HepG2 (cell line): ENCODE data around the gene MACROD2. TPM values are rescaled to one million over a fixed set of nuclear protein-coding genes. Genes with fewer than 3 reads are reported as not detected.

Source experiments
- ETS1 ChIP-seq: sonication (generic); formaldehyde crosslinking; IDR thresholded peaks from 2 replicates; pipeline ENCODE4 v1.4.0; 2020; ENCODE audit warnings: missing genetic modification reagents
- HOXD1 ChIP-seq: sonication (generic); formaldehyde crosslinking; IDR thresholded peaks from 2 replicates; pipeline ENCODE4 v1.5.0; 2020; ENCODE audit warnings: missing genetic modification reagents
- KDM1A ChIP-seq: IDR thresholded peaks from 2 replicates; pipeline ENCODE4 v1.6.1; 2016; ENCODE audit warnings: missing compliant biosample characterization
- KMT2A ChIP-seq: sonication (generic); formaldehyde crosslinking; IDR thresholded peaks from 2 replicates; pipeline ENCODE4 v1.4.0; 2020; ENCODE audit warnings: missing genetic modification reagents
- SMARCE1 ChIP-seq: fragments of 450-650 bp; IDR thresholded peaks from 2 replicates; pipeline ENCODE4 v1.6.1; 2017; ENCODE audit warnings: borderline replicate concordance
- SOX5 ChIP-seq: IDR thresholded peaks from 2 replicates; pipeline ENCODE4 v1.6.1; 2016; ENCODE audit warnings: borderline replicate concordance
- STAT5B ChIP-seq: sonication (generic); formaldehyde crosslinking; IDR thresholded peaks from 2 replicates; pipeline ENCODE4 v1.4.0; 2020; ENCODE audit warnings: missing genetic modification reagents
- ZNF12 ChIP-seq: sonication (generic); formaldehyde crosslinking; IDR thresholded peaks from 2 replicates; pipeline ENCODE4 v1.5.0; 2020; ENCODE audit warnings: missing genetic modification reagents
- ZNF317 ChIP-seq: sonication (generic); formaldehyde crosslinking; IDR thresholded peaks from 2 replicates; pipeline ENCODE4 v1.5.0; 2020; ENCODE audit warnings: mild to moderate bottlenecking, missing genetic modification reagents
- ZNF333 ChIP-seq: sonication (generic); formaldehyde crosslinking; IDR thresholded peaks from 2 replicates; pipeline ENCODE4 v1.4.0; 2020; ENCODE audit warnings: mild to moderate bottlenecking, missing genetic modification reagents, borderline replicate concordance
- polyA plus RNA-seq, 8 experiments: library from polyadenylated mRNA; depleted of rRNA in 3 of 8; stranded (reverse) in 7 of 8; unstranded in 1 of 8; fragments of >200 nt; fragmentation: Illumina TruSeq in 4 of 8; extraction: Trizol in 4 of 8; gene quantifications; 2 replicates each; pipeline versions ENCODE4 v1.2.1 to v1.2.3, GENCODE V29; 2011 to 2016; ENCODE audit warnings: low read depth in 4 of 8, missing spikeins in 1 of 8, mixed read lengths in 1 of 8; ENCODE audit not compliant: insufficient read depth in 1 of 8
- total RNA-seq, 5 experiments: library from RNA; depleted of rRNA; stranded (reverse); fragments of >200 nt; fragmentation: Illumina TruSeq; extraction: Trizol; gene quantifications; 2 replicates each; pipeline ENCODE4 v1.2.3, GENCODE V29; 2016; ENCODE audit warnings: low read depth in 1 of 5
- TF ChIP-seq, protein P1 (sequence below): sonication (generic); formaldehyde crosslinking; IDR thresholded peaks from 2 replicates; pipeline ENCODE4 v1.4.0; 2020; ENCODE audit warnings: mild to moderate bottlenecking, missing genetic modification reagents
- TF ChIP-seq, protein P2 (sequence below): sonication (generic); formaldehyde crosslinking; IDR thresholded peaks from 2 replicates; pipeline ENCODE4 v1.4.0; 2020; ENCODE audit warnings: low read depth, missing genetic modification reagents
- TF ChIP-seq, protein P3 (sequence below): sonication (generic); formaldehyde crosslinking; IDR thresholded peaks from 2 replicates; pipeline ENCODE4 v1.5.0; 2020; ENCODE audit warnings: missing genetic modification reagents
- TF ChIP-seq, protein P4 (sequence below): sonication (generic); formaldehyde crosslinking; IDR thresholded peaks from 2 replicates; pipeline ENCODE4 v1.5.0; 2020; ENCODE audit warnings: missing genetic modification reagents

The MACROD2 gene
- total and polyA plus RNA-seq, 2 of the 13 experiments (the other 11 are each of a cell fraction or from before 2014, with no cell fraction given) = 0.13 to 0.51 TPM

DNA sequence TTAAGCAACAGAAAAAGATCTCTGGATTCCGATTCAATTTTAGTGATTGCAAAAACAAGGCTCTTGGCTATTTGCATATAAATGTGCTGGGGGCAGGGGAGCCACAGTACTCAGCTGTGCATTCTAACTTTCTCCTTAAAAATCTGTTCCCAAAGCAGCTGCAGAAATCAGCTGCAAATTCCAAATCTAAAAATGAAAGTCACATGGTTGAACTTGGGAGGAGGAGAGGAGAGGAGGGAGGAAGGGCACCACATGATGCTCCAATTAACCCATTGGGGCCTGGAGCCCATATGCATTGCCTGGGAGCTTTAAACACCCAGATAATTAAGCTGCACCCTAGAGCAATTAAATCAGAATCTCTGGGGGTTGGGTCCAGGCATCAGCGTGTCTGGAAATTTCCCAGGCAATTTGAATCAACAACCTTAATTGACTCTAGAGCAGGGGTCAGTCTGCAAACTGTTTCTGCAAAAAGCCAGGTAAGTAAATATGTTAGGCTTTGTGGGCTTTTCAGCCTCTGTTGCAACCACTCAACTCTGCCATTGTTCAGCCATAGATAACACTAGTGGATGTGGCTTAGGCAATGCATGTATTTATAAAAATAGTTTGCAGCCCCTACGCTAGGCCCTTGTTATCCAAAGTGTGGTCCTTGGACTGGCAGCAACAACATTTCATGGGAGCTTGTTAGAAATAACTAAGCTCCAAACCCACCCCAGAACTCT is 2069.8 kb downstream of the MACROD2 start (continued):
- TF ChIP-seq ETS1 (no peak), ZNF317 (no peak), KDM1A (no peak), SOX5 (peak; percentile 96), STAT5B (no peak), KMT2A (CRISPR knock-in tag) (no peak), ZNF333 (CRISPR knock-in tag) (no peak), SMARCE1 (no peak), HOXD1 (CRISPR knock-in tag) (no peak), ZNF12 (CRISPR knock-in tag) (no peak)
- TF ChIP-seq, protein P1, sequence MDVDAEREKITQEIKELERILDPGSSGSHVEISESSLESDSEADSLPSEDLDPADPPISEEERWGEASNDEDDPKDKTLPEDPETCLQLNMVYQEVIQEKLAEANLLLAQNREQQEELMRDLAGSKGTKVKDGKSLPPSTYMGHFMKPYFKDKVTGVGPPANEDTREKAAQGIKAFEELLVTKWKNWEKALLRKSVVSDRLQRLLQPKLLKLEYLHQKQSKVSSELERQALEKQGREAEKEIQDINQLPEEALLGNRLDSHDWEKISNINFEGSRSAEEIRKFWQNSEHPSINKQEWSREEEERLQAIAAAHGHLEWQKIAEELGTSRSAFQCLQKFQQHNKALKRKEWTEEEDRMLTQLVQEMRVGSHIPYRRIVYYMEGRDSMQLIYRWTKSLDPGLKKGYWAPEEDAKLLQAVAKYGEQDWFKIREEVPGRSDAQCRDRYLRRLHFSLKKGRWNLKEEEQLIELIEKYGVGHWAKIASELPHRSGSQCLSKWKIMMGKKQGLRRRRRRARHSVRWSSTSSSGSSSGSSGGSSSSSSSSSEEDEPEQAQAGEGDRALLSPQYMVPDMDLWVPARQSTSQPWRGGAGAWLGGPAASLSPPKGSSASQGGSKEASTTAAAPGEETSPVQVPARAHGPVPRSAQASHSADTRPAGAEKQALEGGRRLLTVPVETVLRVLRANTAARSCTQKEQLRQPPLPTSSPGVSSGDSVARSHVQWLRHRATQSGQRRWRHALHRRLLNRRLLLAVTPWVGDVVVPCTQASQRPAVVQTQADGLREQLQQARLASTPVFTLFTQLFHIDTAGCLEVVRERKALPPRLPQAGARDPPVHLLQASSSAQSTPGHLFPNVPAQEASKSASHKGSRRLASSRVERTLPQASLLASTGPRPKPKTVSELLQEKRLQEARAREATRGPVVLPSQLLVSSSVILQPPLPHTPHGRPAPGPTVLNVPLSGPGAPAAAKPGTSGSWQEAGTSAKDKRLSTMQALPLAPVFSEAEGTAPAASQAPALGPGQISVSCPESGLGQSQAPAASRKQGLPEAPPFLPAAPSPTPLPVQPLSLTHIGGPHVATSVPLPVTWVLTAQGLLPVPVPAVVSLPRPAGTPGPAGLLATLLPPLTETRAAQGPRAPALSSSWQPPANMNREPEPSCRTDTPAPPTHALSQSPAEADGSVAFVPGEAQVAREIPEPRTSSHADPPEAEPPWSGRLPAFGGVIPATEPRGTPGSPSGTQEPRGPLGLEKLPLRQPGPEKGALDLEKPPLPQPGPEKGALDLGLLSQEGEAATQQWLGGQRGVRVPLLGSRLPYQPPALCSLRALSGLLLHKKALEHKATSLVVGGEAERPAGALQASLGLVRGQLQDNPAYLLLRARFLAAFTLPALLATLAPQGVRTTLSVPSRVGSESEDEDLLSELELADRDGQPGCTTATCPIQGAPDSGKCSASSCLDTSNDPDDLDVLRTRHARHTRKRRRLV (CRISPR knock-in tag) = no peak
- TF ChIP-seq, protein P2, sequence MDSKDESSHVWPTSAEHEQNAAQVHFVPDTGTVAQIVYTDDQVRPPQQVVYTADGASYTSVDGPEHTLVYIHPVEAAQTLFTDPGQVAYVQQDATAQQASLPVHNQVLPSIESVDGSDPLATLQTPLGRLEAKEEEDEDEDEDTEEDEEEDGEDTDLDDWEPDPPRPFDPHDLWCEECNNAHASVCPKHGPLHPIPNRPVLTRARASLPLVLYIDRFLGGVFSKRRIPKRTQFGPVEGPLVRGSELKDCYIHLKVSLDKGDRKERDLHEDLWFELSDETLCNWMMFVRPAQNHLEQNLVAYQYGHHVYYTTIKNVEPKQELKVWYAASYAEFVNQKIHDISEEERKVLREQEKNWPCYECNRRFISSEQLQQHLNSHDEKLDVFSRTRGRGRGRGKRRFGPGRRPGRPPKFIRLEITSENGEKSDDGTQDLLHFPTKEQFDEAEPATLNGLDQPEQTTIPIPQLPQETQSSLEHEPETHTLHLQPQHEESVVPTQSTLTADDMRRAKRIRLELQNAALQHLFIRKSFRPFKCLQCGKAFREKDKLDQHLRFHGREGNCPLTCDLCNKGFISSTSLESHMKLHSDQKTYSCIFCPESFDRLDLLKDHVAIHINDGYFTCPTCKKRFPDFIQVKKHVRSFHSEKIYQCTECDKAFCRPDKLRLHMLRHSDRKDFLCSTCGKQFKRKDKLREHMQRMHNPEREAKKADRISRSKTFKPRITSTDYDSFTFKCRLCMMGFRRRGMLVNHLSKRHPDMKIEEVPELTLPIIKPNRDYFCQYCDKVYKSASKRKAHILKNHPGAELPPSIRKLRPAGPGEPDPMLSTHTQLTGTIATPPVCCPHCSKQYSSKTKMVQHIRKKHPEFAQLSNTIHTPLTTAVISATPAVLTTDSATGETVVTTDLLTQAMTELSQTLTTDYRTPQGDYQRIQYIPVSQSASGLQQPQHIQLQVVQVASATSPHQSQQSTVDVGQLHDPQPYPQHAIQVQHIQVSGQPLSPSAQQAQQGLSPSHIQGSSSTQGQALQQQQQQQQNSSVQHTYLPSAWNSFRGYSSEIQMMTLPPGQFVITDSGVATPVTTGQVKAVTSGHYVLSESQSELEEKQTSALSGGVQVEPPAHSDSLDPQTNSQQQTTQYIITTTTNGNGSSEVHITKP (CRISPR knock-in tag) = no peak
- TF ChIP-seq, protein P3, sequence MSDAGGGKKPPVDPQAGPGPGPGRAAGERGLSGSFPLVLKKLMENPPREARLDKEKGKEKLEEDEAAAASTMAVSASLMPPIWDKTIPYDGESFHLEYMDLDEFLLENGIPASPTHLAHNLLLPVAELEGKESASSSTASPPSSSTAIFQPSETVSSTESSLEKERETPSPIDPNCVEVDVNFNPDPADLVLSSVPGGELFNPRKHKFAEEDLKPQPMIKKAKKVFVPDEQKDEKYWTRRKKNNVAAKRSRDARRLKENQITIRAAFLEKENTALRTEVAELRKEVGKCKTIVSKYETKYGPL (CRISPR knock-in tag) = no peak
- TF ChIP-seq, protein P4, sequence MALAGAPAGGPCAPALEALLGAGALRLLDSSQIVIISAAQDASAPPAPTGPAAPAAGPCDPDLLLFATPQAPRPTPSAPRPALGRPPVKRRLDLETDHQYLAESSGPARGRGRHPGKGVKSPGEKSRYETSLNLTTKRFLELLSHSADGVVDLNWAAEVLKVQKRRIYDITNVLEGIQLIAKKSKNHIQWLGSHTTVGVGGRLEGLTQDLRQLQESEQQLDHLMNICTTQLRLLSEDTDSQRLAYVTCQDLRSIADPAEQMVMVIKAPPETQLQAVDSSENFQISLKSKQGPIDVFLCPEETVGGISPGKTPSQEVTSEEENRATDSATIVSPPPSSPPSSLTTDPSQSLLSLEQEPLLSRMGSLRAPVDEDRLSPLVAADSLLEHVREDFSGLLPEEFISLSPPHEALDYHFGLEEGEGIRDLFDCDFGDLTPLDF = no peak
